Heart left ventricle (tissue), 16 donors: ENCODE results near the gene GRAMD2B. TPM values are rescaled to one million over a fixed set of nuclear protein-coding genes. Genes with fewer than 3 reads are reported as not detected.

Source experiments
- ATAC-seq, 4 donors: fragments of 200-7000 bp; cut with Tn5 transposase; one replicate each; pipeline ENCODE4 v1.9.1; 2020 to 2022; ENCODE audit warnings: moderate library complexity in 4 of 4, mild to moderate bottlenecking in 3 of 4, moderate number of reproducible peaks in 1 of 4
- DNase-seq, 5 donors: peaks; one replicate each; pipeline ENCODE4 v3.0.0-alpha.2; 2020
- H3K27ac ChIP-seq, 12 donors: fragments of 200-600 bp; sonication (generic) in 4 of 12; one replicate each; pipeline versions ENCODE4 v1.5.0 to v1.8.0; 2016 to 2022; ENCODE audit warnings: mild to moderate bottlenecking in 2 of 12
- H3K27me3 ChIP-seq, 9 donors: fragments of 200-600 bp; sonication (generic) in 2 of 9; one replicate each; pipeline versions ENCODE4 v1.5.1 to v1.8.0; 2016 to 2022; ENCODE audit warnings: mild to moderate bottlenecking in 3 of 9
- H3K36me3 ChIP-seq, 9 donors: fragments of 200-600 bp; sonication (generic) in 2 of 9; one replicate each; pipeline versions ENCODE4 v1.5.0 to v1.8.0; 2018 to 2022; ENCODE audit warnings: mild to moderate bottlenecking in 2 of 9
- H3K4me1 ChIP-seq, 12 donors: fragments of 200-600 bp; sonication (generic) in 4 of 12; one replicate each; pipeline versions ENCODE4 v1.5.0 to v1.8.0; 2016 to 2022; ENCODE audit warnings: mild to moderate bottlenecking in 3 of 12
- H3K4me3 ChIP-seq, 12 donors: fragments of 200-600 bp; sonication (generic) in 4 of 12; one replicate each; pipeline versions ENCODE4 v1.5.0 to v1.8.0; 2017 to 2022; ENCODE audit warnings: mild to moderate bottlenecking in 9 of 12, moderate library complexity in 4 of 12
- H3K9me3 ChIP-seq, 12 donors: fragments of 200-600 bp; sonication (generic) in 4 of 12; one replicate each; pipeline versions ENCODE4 v1.5.0 to v1.8.0; 2016 to 2022; ENCODE audit warnings: mild to moderate bottlenecking in 1 of 12
- POLR2A ChIP-seq, 2 donors: fragments of 450-650 bp; IDR thresholded peaks; one replicate each; pipeline ENCODE4 v1.6.1; 2017; ENCODE audit warnings: antibody characterized with exemption in 2 of 2, mild to moderate bottlenecking in 2 of 2, moderate library complexity in 2 of 2
- WGBS, 4 donors: extraction: QIAGEN DNeasy Blood & Tissue Kit in 2 of 4; methylation state at CpG; one replicate each; pipeline versions ENCODE4 v1.1.5 to v1.1.7; 2013 to 2018; 5-methylcytosine and 5-hydroxymethylcytosine counted together
- intact Hi-C, 10 donors: fragments of 100-400 bp; cut with DNase I; formaldehyde crosslinking; loops; one replicate each; pipeline versions ENCODE4 v1.11.1 to v1.14.2; 2022
- polyA plus RNA-seq, 2 donors: library from polyadenylated mRNA; stranded (reverse); fragments of 200-250 nt; gene quantifications; one replicate each; pipeline ENCODE4 v1.2.3, GENCODE V29; 2013
- total RNA-seq, 9 donors: library from RNA; depleted of rRNA in 2 of 9; stranded (reverse); fragments of >200 nt in 2 of 9; fragmentation: NEBNext Ultra II Directional in 3 of 9; extraction: Animal tissue kit (Norgen Biotek cat#: 25700) in 3 of 9; gene quantifications; one replicate each; pipeline versions ENCODE4 v1.1.0 to v1.2.4, GENCODE V29; 2016 to 2023
- TF ChIP-seq, protein P1 (sequence below), 12 donors: fragments of 200-600 bp; sonication (generic) in 4 of 12; IDR thresholded peaks; one replicate each; pipeline versions ENCODE4 v1.5.0 to v1.8.0; 2018 to 2022; ENCODE audit warnings: antibody characterized with exemption in 12 of 12, mild to moderate bottlenecking in 5 of 12
- donor health status: ischemic (EF 13 %, LVEDD 7.1; RV severe dilation, severe dysfunction).
- donor health status: healthy with polysubstance abuse.
- donor health status: DM: no; HTN: yes; CAD: no.
- donor health status: DM: no; HTN: no; CAD: no.
- donor health status: ischemic (EF 25% LVEDD 6.9; RV normal size, moderate dysfunction).
- donor health status: ischemic (EF 25% LVEDD 5.7; RV mildly dilated, moderate dysfunction).
- donor health status: healthy.
- donor health status: DM: yes; HTN: yes; CAD: no.
- donor health status: ischemic (EF 35%, LVEDD 5.7; RV mildly dilated, moderate dysfunction).
- donor health status: nonischemic (EF 11% LVEDD 7.7; RV severe dilation, severe dysfunction).
- donor health status: DM: yes; HTN: yes; CAD: no.
- donor health status: PGD.
- donor health status: ischemic (EF 29% LVEDD 5.4; RV normal size, mild dysfunction).
- donor health status: nonischemic (EF 23%, LVEDD 6.1; RV moderate dilation, normal function).

GRAMD2B gene
- total and polyA plus RNA-seq, 11 donors: 7.4 to 50.4 (median 35.8) TPM

DNA sequence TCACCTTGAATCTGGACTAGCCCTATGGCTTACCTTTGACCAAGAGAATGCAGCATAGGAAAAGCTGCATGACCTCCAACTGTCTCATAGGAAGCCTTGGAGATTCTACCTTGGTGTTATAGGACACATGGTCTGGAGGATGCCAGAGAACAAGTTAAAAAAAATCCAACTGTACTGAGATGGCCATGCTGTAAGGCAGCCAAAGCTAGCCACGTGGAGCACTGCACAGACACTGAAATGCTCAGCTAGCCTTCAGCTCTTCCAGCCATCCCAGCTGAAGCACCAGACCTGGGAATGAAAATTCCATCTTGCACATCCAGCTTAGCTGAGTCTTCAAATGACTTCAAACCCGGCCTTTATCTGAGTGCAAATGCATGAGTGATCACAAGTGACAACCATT lies 6.0 kb upstream of the GRAMD2B start:
- Histone ChIP-seq H3K27ac (no peak overlapping the region), H3K9me3 (no peaks in the 10 kb centered on the region), H3K27me3 (no peaks in the 10 kb centered on the region), H3K4me3 (no peak overlapping the region), H3K36me3 (no peaks in the 10 kb centered on the region), H3K4me1 (peaks cover 9 to 34% (median 25%) of the 10 kb centered on the region in 12 donors)
- WGBS, 4 donors: 70 to 82% (median 75%) methylated on average over 2 of the region's 2 CpGs
- DNase-seq (no peak), ATAC-seq (no peak)
- intact Hi-C loops: loop anchor here in 2 of 10 donors (5.0 kb wide), 1 partner anchor 45 kb away; no protein-coding TSS in a partner anchor
- TF ChIP-seq, protein P1, sequence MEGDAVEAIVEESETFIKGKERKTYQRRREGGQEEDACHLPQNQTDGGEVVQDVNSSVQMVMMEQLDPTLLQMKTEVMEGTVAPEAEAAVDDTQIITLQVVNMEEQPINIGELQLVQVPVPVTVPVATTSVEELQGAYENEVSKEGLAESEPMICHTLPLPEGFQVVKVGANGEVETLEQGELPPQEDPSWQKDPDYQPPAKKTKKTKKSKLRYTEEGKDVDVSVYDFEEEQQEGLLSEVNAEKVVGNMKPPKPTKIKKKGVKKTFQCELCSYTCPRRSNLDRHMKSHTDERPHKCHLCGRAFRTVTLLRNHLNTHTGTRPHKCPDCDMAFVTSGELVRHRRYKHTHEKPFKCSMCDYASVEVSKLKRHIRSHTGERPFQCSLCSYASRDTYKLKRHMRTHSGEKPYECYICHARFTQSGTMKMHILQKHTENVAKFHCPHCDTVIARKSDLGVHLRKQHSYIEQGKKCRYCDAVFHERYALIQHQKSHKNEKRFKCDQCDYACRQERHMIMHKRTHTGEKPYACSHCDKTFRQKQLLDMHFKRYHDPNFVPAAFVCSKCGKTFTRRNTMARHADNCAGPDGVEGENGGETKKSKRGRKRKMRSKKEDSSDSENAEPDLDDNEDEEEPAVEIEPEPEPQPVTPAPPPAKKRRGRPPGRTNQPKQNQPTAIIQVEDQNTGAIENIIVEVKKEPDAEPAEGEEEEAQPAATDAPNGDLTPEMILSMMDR (IDR thresholded peaks at IDR 0.05): no peak
- no peak for TF ChIP-seq POLR2A (IDR thresholded peaks at IDR 0.05)

DNA sequence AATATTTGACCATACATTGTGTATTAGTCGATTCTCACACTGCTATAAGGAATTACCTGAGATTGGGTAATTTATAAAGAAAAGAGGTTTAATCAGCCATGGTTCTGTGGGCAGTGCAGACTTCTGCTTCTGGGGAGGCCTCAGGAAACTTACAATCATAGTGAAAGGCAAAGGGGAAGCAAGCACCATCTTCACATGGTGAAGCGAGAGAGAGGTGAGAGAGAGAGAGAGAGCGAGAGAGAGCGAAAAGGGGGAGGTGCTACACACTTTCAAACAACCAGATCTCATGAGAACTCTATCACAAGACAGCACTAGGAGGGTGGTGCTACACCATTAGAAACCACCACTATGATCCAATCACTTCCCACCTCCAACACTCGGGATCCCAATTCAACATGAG lies 4.1 kb upstream of the GRAMD2B start:
- peaks cover 9 to 38% (median 27%) of the 10 kb centered on the region in 12 donors for H3K4me1 ChIP-seq
- DNase-seq (no peak), ATAC-seq (no peak)
- H3K27me3 ChIP-seq: no peaks in the 10 kb centered on the region
- H3K4me3 ChIP-seq: no peak overlapping the region
- 90 to 94% (median 92%) methylated on average over 5 of the region's 5 CpGs for WGBS, 4 donors
- TF ChIP-seq, protein P1 (IDR thresholded peaks at IDR 0.05): no peak
- intact Hi-C loops: loop anchor here in 2 of 10 donors (5.0 kb wide), 1 partner anchor 47 kb away; no protein-coding TSS in a partner anchor
- H3K36me3 ChIP-seq: no peaks in the 10 kb centered on the region
- no peaks in the 10 kb centered on the region for H3K9me3 ChIP-seq
- no peak overlapping the region for H3K27ac ChIP-seq

DNA sequence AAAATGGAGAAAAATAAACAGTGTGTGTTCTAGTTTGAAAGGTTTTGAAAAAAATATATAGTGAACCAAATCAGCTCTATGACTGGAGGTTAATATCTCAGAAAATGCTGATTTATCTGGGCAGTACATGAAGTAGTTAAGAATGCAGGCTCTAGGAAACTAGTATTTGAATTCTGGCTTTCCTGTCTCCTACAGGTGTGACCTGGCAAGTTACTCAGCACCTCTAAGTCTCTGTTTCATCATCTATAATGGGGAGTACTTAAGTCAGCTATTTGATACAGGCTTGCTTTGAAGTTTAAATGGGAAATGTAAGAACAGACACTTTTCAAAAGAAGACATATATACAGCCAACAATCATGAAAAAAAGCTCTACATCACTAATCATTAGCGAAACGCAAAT lies 5.2 kb downstream of the GRAMD2B start:
- H3K4me1 ChIP-seq: peaks cover 0 to 42% (median 19%) of the 10 kb centered on the region in 12 donors
- H3K27me3 ChIP-seq: no peaks in the 10 kb centered on the region

DNA sequence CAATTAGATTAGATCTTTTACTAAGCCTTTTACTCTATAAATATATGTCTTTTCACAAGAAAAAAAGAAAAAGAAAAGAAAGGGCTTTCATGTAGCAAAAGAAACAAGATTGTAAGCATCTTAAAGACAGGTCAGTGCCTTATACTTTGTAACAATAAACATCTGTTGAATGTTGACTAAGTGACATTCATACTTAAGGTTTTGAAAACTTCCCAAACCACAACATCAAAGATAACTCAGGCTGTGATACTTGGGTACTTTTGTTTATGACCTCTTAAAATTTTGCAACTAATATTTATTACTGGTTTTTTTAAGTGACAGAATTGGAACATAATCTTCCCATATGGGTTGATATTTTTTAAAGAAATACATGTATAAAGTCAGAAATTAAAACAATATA lies 7.4 kb downstream of the GRAMD2B start:
- DNase-seq: no peak
- TF ChIP-seq POLR2A (IDR thresholded peaks at IDR 0.05): no peak
- TF ChIP-seq, protein P1 (IDR thresholded peaks at IDR 0.05): no peak
- Histone ChIP-seq H3K27me3 (no peaks in the 10 kb centered on the region), H3K4me1 (peaks cover 0 to 37% (median 7%) of the 10 kb centered on the region in 12 donors), H3K27ac (no peak overlapping the region), H3K4me3 (no peak overlapping the region), H3K9me3 (no peaks in the 10 kb centered on the region), H3K36me3 (peaks cover 0 to 34% (median under 1%) of the 10 kb centered on the region in 9 donors)
- no peak for ATAC-seq
- intact Hi-C loops: no loop called here

More for the DNA sequence above, 5.2 kb downstream of the GRAMD2B start:
- Histone ChIP-seq H3K36me3 (peaks cover 0 to 33% (median 0%) of the 10 kb centered on the region in 9 donors), H3K4me3 (no peak overlapping the region), H3K9me3 (no peaks in the 10 kb centered on the region), H3K27ac (no peak overlapping the region)
- WGBS, 4 donors: 0 to 97% (median 24%) methylated on average over 2 of the region's 2 CpGs
- no peak for ATAC-seq
- DNase-seq: no peak
- intact Hi-C loops: loop anchor here in 6 of 10 donors (10.0 kb wide), 5 partner anchors 46 to 106 kb away; no protein-coding TSS in a partner anchor
- no peak for TF ChIP-seq POLR2A (IDR thresholded peaks at IDR 0.05)
- TF ChIP-seq, protein P1 (IDR thresholded peaks at IDR 0.05): no peak
